ENCODE measurements around the gene DGKD. TPM values are rescaled to one million over a fixed set of nuclear protein-coding genes. Genes with fewer than 3 reads are reported as not detected.

DGKD gene
- total RNA-seq, 1 donor from 2014 or later = 10.3 TPM

DNA sequence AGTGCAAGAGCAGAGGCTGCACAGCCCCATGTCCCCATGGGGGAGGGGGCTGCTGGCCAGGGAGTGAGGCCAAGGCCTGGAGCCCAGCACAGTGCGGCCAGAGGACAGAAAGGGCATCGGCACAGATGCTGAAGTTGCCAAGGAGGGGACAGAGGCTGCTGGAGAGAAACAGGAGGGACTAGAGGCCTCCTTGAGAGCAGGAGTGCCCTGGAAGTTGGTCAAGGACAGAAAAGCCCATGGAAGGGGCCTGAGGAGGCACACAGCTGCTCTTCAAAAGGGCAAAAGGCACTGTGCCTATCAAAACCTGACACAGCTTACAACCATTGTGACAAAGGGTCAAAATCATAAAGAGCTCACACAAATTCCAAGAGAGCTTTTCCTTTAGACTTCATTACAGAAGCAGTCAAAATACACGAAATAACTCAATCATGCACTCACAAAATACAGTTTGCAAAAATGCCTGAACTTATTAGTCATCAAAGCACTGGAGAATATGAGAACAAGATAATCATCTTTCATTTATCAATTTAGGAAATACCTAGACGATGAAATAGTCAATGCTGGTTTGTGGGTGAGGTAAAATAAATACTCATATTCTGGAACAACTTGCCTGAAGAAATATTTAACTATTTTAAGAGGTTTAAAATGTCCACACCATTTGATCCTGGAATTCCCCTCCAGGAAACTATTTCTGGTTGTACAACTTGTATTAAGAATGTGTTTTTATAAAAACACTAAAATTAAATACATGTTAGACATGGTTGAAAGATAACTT is 132.7 kb downstream of the DGKD start:
- TF ChIP-seq, protein P1, sequence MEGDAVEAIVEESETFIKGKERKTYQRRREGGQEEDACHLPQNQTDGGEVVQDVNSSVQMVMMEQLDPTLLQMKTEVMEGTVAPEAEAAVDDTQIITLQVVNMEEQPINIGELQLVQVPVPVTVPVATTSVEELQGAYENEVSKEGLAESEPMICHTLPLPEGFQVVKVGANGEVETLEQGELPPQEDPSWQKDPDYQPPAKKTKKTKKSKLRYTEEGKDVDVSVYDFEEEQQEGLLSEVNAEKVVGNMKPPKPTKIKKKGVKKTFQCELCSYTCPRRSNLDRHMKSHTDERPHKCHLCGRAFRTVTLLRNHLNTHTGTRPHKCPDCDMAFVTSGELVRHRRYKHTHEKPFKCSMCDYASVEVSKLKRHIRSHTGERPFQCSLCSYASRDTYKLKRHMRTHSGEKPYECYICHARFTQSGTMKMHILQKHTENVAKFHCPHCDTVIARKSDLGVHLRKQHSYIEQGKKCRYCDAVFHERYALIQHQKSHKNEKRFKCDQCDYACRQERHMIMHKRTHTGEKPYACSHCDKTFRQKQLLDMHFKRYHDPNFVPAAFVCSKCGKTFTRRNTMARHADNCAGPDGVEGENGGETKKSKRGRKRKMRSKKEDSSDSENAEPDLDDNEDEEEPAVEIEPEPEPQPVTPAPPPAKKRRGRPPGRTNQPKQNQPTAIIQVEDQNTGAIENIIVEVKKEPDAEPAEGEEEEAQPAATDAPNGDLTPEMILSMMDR (conservative IDR thresholded peaks at IDR 0.05; ENCODE audit: low read depth, low read length) = no peak
- H3K4me3 ChIP-seq (ENCODE audit: low read depth, low read length) = no peak overlapping the region
- no peak for DNase-seq (ENCODE audit: low read depth)

DNA sequence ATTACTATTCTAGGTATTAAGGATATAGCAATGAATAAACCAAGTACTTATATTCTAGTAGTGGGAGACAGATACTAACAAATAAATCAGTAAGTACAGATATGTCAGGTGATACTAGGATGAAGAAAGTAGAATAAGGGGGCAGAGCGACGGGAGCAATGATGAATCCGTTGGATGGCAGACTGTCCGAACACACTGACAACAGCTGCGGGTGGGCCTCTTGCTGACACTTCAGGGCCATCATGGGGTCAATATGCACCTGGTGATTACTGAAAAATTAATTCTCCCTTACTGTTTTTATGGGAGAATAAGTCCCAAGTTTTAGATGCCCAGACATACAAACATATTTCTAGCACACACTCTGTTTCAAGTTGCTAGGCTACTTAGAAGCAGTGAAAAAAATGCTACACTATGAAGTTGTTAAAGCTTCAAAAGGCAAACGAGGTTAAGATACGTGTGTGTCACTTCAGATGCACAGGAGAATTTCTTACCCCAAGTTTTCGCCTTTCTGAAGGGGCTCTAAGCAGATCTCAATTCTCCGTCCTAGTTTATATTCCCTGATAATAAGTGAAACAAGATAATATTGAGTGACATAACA is 133.6 kb downstream of the DGKD start:
- TF ChIP-seq, protein P1 (conservative IDR thresholded peaks at IDR 0.05; ENCODE audit: low read depth, low read length) = no peak
- DNase-seq (ENCODE audit: low read depth) = no peak
- no peak overlapping the region for H3K4me3 ChIP-seq (ENCODE audit: low read depth, low read length)

DNA sequence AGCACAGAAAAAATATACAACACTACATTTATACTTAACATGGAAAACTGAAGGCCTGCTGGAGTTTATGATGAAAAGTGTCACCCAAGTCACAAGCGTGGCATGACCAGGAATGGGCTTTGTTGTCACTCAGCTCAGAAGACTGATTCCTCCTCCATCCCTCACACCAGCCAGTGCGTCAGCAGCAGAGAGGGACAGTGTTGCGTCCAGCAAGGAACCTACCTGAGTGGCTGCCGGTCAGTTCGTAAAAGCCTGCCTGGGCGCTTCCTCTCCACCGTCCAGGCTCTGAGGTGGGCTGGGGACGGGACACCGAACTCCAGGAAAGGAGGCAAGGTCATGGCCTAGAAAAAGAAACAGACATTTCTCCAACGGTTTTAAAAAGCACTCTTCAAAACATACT is 134.8 kb downstream of the DGKD start:
- H3K4me3 ChIP-seq (ENCODE audit: low read depth, low read length) = no peak overlapping the region
- TF ChIP-seq, protein P1 (conservative IDR thresholded peaks at IDR 0.05; ENCODE audit: low read depth, low read length) = no peak

DNA sequence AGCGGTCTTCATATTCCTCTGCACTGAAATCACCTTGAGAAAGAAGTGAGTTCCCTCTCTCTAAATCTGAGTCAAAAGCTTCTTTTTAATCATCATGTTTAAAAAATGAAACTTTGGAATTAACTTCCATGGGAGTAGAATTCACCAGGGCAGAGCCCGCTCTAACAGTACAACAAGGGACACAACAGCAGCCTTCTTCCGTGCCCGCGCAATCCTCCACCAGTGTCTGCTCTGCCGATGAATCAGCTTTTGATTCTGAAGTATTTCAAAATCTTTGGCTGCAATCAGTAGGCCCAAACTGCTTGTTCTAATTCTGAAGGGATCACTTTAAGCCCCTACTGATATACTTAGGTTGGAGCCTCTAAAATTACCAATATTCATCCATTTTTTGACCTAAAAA is 135.4 kb downstream of the DGKD start:
- TF ChIP-seq, protein P1 (conservative IDR thresholded peaks at IDR 0.05; ENCODE audit: low read depth, low read length) = no peak
- DNase-seq (ENCODE audit: low read depth) = no peak
- H3K4me3 ChIP-seq (ENCODE audit: low read depth, low read length) = no peak overlapping the region

More for the DNA sequence above, 134.8 kb downstream of the DGKD start:
- DNase-seq (ENCODE audit: low read depth) = no peak

DNA sequence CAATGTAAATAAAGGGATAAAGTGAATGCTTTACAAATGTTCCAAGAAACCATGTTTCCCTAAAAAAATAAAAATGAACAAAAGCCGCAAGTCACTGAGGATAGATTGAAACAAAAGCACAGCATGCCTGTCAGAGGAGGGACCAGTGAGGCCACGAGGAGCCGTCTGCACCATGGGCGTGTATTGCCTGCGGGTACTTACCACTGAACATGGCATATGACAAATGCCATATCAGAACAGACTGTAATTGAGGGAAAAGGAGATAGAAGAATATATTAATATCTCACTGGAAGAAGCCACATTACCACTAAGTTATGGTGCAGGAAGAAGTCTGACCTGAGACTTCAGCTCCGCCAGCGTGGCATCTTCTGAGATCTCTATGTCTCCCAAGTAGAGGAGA is 136.5 kb downstream of the DGKD start:
- H3K4me3 ChIP-seq (ENCODE audit: low read depth, low read length) = no peak overlapping the region
- TF ChIP-seq, protein P1 (conservative IDR thresholded peaks at IDR 0.05; ENCODE audit: low read depth, low read length) = no peak
- no peak for DNase-seq (ENCODE audit: low read depth)

DNA sequence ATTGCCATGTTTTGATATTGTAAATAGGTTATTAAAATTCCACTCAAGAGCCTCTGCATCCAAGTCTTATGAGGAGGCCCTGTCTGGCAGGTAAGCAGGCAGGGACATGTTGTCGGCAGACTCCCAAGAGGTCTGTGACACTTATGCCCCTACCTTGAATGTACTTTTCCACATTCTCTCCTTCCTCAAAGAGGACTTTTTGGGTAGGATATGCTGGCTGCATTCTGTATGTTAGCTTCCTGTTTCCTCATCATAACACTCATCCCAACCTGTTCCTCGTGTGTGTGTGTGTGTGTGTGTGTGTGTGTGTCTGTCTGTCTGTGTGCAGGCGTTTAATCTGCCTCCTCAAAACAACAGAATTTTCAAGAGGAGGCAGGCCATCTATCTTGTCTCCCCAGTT is 137.0 kb downstream of the DGKD start:
- no peak overlapping the region for H3K4me3 ChIP-seq (ENCODE audit: low read depth, low read length)
- no peak for DNase-seq (ENCODE audit: low read depth)
- TF ChIP-seq, protein P1 (conservative IDR thresholded peaks at IDR 0.05; ENCODE audit: low read depth, low read length) = no peak
